ENCODE data around the gene USF3.

Gene USF3

GRCh38 chr3:113698213-113698742, 1.8 kb upstream of the USF3 start:
- DNase-seq, result no peak

- DNase-seq, result no peak
These were observed 1.2 kb upstream of the USF3 start for GRCh38 chr3:113697500-113698090.

- peak; percentile 100 for DNase-seq
These were observed 437 bp upstream of the USF3 start for GRCh38 chr3:113696658-113697499.

- no peak for DNase-seq
These were observed 1.0 kb downstream of the USF3 start for GRCh38 chr3:113695431-113695785.

- DNase-seq, result no peak
These were observed 6.0 kb downstream of the USF3 start for GRCh38 chr3:113690482-113690881.

GRCh38 chr3:113685956-113686721, 10.3 kb downstream of the USF3 start:
- DNase-seq, result peak; percentile 24

- DNase-seq, result no peak
These were observed 11.3 kb downstream of the USF3 start for GRCh38 chr3:113685124-113685523.

- no peak for DNase-seq
These were observed 12.1 kb downstream of the USF3 start for GRCh38 chr3:113684271-113684819.

GRCh38 chr3:113678773-113679172, 17.7 kb downstream of the USF3 start:
- no peak for DNase-seq

- no peak for DNase-seq
These were observed 18.7 kb downstream of the USF3 start for GRCh38 chr3:113677737-113678136.

- DNase-seq, result no peak
These were observed 20.2 kb downstream of the USF3 start for GRCh38 chr3:113676261-113676660.

GRCh38 chr3:113673593-113673992, 22.8 kb downstream of the USF3 start:
- no peak for DNase-seq

- peak; percentile 60 for DNase-seq
These were observed 28.4 kb downstream of the USF3 start for GRCh38 chr3:113668015-113668414.

- DNase-seq, result no peak
These were observed 31.8 kb downstream of the USF3 start for GRCh38 chr3:113664523-113665094.

- no peak for DNase-seq
These were observed 32.7 kb downstream of the USF3 start for GRCh38 chr3:113663761-113664160.

- DNase-seq, result no peak
These were observed 33.1 kb downstream of the USF3 start for GRCh38 chr3:113663324-113663750.

- DNase-seq, result no peak
These were observed 33.6 kb downstream of the USF3 start for GRCh38 chr3:113662824-113663223.

GRCh38 chr3:113660896-113661295, 35.5 kb downstream of the USF3 start:
- DNase-seq, result no peak

- no peak for DNase-seq
These were observed 36.0 kb downstream of the USF3 start for GRCh38 chr3:113660458-113660857.

- DNase-seq, result no peak
These were observed 36.4 kb downstream of the USF3 start for GRCh38 chr3:113659996-113660395.

GRCh38 chr3:113659101-113659541, 37.3 kb downstream of the USF3 start:
- DNase-seq, result no peak

GRCh38 chr3:113658107-113658506, 38.3 kb downstream of the USF3 start:
- no peak for DNase-seq

All from fibroblast of skin of back (primary cell).